Measurements from ENCODE around the gene AGBL1. TPM values are rescaled to one million over a fixed set of nuclear protein-coding genes. Genes with fewer than 3 reads are reported as not detected.

AGBL1 gene
- total RNA-seq, 3 donors from 2014 or later (not counting 1 experiment from before 2014, with no cell fraction given), result not detected

DNA sequence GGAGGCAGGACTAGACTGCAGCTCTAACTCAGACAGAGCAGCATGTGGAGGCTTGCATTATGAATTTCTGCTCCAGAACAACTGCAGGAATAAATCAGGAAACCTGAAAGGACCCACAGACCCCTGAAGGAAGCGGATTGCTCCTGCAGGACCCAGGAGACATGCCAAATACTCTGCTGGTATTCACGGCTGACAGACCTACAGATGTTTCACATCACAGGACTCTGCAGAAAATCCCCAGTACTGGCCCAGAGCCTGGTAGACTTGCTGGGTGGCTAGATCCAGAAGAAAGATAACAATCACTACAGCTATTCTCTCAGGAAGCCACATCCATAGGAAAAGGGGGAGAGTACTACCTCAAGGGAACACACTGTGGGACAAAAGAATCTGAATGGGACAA is 942.1 kb downstream of the AGBL1 start:
- WGBS (ENCODE audit: insufficient coverage), result 81% methylated on average over 2 of the region's 2 CpGs
- H3K36me3 Mint-ChIP-seq, result peaks cover 12% of the 10 kb centered on the region
- intact Hi-C loops (cut with micrococcal nuclease), result no loop called here

GRCh38 chr15:87031540-87032230 is 952.0 kb downstream of the AGBL1 start:
- TF ChIP-seq, protein P1, sequence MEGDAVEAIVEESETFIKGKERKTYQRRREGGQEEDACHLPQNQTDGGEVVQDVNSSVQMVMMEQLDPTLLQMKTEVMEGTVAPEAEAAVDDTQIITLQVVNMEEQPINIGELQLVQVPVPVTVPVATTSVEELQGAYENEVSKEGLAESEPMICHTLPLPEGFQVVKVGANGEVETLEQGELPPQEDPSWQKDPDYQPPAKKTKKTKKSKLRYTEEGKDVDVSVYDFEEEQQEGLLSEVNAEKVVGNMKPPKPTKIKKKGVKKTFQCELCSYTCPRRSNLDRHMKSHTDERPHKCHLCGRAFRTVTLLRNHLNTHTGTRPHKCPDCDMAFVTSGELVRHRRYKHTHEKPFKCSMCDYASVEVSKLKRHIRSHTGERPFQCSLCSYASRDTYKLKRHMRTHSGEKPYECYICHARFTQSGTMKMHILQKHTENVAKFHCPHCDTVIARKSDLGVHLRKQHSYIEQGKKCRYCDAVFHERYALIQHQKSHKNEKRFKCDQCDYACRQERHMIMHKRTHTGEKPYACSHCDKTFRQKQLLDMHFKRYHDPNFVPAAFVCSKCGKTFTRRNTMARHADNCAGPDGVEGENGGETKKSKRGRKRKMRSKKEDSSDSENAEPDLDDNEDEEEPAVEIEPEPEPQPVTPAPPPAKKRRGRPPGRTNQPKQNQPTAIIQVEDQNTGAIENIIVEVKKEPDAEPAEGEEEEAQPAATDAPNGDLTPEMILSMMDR (IDR thresholded peaks at IDR 0.05), result no peak

More for the DNA sequence above, 942.1 kb downstream of the AGBL1 start:
- Mint-ChIP-seq H3K4me3 (no peak overlapping the region), H3K27ac (no peak overlapping the region), H3K27me3 (ENCODE audit: low read depth in 2 of 2) (no peaks in the 10 kb centered on the region), H3K4me1 (no peaks in the 10 kb centered on the region), H3K9me3 (peaks cover 19 to 23% of the 10 kb centered on the region in 2 donors)
- Histone ChIP-seq H3K27me3 (ENCODE audit: control insufficient read depth, insufficient read depth, low read length) (no peaks in the 10 kb centered on the region), H3K36me3 (ENCODE audit: control insufficient read depth, insufficient read depth, low read length) (no peaks in the 10 kb centered on the region), H3K27ac (ENCODE audit: low read length) (no peak overlapping the region), H3K4me3 (ENCODE audit: low read length) (no peak overlapping the region), H3K9me3 (ENCODE audit: control insufficient read depth, insufficient read depth, low read length) (no peaks in the 10 kb centered on the region), H3K4me1 (ENCODE audit: control insufficient read depth, insufficient read depth, low read length) (no peaks in the 10 kb centered on the region)
- TF ChIP-seq, protein P1 (IDR thresholded peaks at IDR 0.05), result no peak
- no peak for DNase-seq
- no peak for ATAC-seq

DNA sequence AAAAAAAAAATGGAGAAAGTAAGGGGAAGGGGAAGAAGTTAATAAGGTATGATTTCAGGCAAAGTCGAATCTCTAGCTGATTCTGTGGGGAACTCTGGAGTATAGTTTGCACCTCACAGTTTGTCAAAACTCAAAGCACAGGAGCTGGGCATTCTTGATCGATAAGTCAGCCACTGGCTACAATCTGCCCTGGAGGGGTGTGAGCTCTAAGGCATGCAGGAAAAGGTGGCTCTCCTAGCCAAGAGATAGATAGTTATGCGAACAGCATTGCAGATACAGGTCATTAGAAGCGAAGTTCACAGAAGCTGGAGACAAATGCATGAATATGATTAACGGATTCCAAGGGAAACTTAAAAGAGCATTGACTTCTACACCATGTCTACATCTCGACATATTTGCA is 952.6 kb downstream of the AGBL1 start:
- Histone ChIP-seq H3K27me3 (ENCODE audit: control insufficient read depth, insufficient read depth, low read length) (no peaks in the 10 kb centered on the region), H3K36me3 (ENCODE audit: control insufficient read depth, insufficient read depth, low read length) (no peaks in the 10 kb centered on the region), H3K4me1 (ENCODE audit: control insufficient read depth, insufficient read depth, low read length) (no peaks in the 10 kb centered on the region), H3K27ac (ENCODE audit: low read length) (no peak overlapping the region), H3K9me3 (ENCODE audit: control insufficient read depth, insufficient read depth, low read length) (no peaks in the 10 kb centered on the region), H3K4me3 (ENCODE audit: low read length) (no peak overlapping the region)
- H3K4me3 Mint-ChIP-seq, result no peak overlapping the region
- no peaks in the 10 kb centered on the region for H3K36me3 Mint-ChIP-seq
- TF ChIP-seq, protein P1 (IDR thresholded peaks at IDR 0.05), result no peak
- no peaks in the 10 kb centered on the region for H3K27me3 Mint-ChIP-seq (ENCODE audit: low read depth in 2 of 2)
- peaks cover 3 to 7% of the 10 kb centered on the region in 2 donors for H3K9me3 Mint-ChIP-seq
- no peak overlapping the region for H3K27ac Mint-ChIP-seq
- no peaks in the 10 kb centered on the region for H3K4me1 Mint-ChIP-seq
- ATAC-seq (no peak), DNase-seq (no peak)
- 81% methylated on average over 5 of the region's 6 CpGs for WGBS (ENCODE audit: insufficient coverage)
- intact Hi-C loops (cut with micrococcal nuclease), result no loop called here

More at GRCh38 chr15:87031540-87032230, 952.0 kb downstream of the AGBL1 start:
- intact Hi-C loops (cut with micrococcal nuclease), result no loop called here
- H3K4me3 Mint-ChIP-seq, result no peak overlapping the region
- no peaks in the 10 kb centered on the region for H3K36me3 ChIP-seq (ENCODE audit: control insufficient read depth, insufficient read depth, low read length)
- no peaks in the 10 kb centered on the region for H3K36me3 Mint-ChIP-seq
- H3K27ac Mint-ChIP-seq, result no peak overlapping the region
- WGBS (ENCODE audit: insufficient coverage), result 95% methylated on average over 6 of the region's 6 CpGs
- DNase-seq, result no peak
- ATAC-seq, result no peak
- H3K4me3 ChIP-seq (ENCODE audit: low read length), result no peak overlapping the region
- no peak overlapping the region for H3K27ac ChIP-seq (ENCODE audit: low read length)
- H3K4me1 ChIP-seq (ENCODE audit: control insufficient read depth, insufficient read depth, low read length), result no peaks in the 10 kb centered on the region
- H3K27me3 ChIP-seq (ENCODE audit: control insufficient read depth, insufficient read depth, low read length), result no peaks in the 10 kb centered on the region
- no peaks in the 10 kb centered on the region for H3K9me3 ChIP-seq (ENCODE audit: control insufficient read depth, insufficient read depth, low read length)
- no peaks in the 10 kb centered on the region for H3K4me1 Mint-ChIP-seq
- H3K27me3 Mint-ChIP-seq (ENCODE audit: low read depth in 2 of 2), result no peaks in the 10 kb centered on the region
- peaks cover 3 to 7% of the 10 kb centered on the region in 2 donors for H3K9me3 Mint-ChIP-seq

- Mint-ChIP-seq H3K4me3 (no peak overlapping the region), H3K4me1 (no peaks in the 10 kb centered on the region), H3K36me3 (no peaks in the 10 kb centered on the region), H3K27me3 (ENCODE audit: low read depth in 2 of 2) (no peaks in the 10 kb centered on the region), H3K27ac (no peak overlapping the region), H3K9me3 (peaks cover 3 to 7% of the 10 kb centered on the region in 2 donors)
- Histone ChIP-seq H3K4me1 (ENCODE audit: control insufficient read depth, insufficient read depth, low read length) (no peaks in the 10 kb centered on the region), H3K27ac (ENCODE audit: low read length) (no peak overlapping the region), H3K27me3 (ENCODE audit: control insufficient read depth, insufficient read depth, low read length) (no peaks in the 10 kb centered on the region), H3K4me3 (ENCODE audit: low read length) (no peak overlapping the region), H3K36me3 (ENCODE audit: control insufficient read depth, insufficient read depth, low read length) (no peaks in the 10 kb centered on the region), H3K9me3 (ENCODE audit: control insufficient read depth, insufficient read depth, low read length) (no peaks in the 10 kb centered on the region)
- WGBS (ENCODE audit: insufficient coverage), result 74% methylated on average over 2 of the region's 2 CpGs
- intact Hi-C loops (cut with micrococcal nuclease), result no loop called here
- ATAC-seq, result no peak
- DNase-seq, result no peak
- TF ChIP-seq, protein P1 (IDR thresholded peaks at IDR 0.05), result no peak
Measured at GRCh38 chr15:87033056-87033455, 953.4 kb downstream of the AGBL1 start.
